Endothelial cell (in vitro differentiated cells): ENCODE data around the gene LRP2. TPM values are rescaled to one million over a fixed set of nuclear protein-coding genes. Genes with fewer than 3 reads are reported as not detected.

ENCODE experiments used
- DNase-seq: peaks from one replicate; pipeline ENCODE4 v3.0.0; 2021; ENCODE audit warnings: low spot score
- H3K27ac Mint-ChIP-seq: one replicate; pipeline ENCODE4 v1.8.0; 2021; ENCODE audit warnings: mixed read lengths, inconsistent platforms; ENCODE audit not compliant: unreplicated experiment
- H3K27me3 Mint-ChIP-seq: one replicate; pipeline ENCODE4 v1.8.0; 2021; ENCODE audit warnings: mild to moderate bottlenecking, moderate library complexity, mixed read lengths, inconsistent platforms; ENCODE audit not compliant: unreplicated experiment
- H3K36me3 Mint-ChIP-seq: one replicate; pipeline ENCODE4 v1.8.0; 2021; ENCODE audit warnings: mild to moderate bottlenecking, low read depth, mixed read lengths, inconsistent platforms; ENCODE audit not compliant: unreplicated experiment
- H3K4me1 Mint-ChIP-seq: one replicate; pipeline ENCODE4 v1.8.0; 2021; ENCODE audit warnings: mild to moderate bottlenecking, mixed read lengths, inconsistent platforms; ENCODE audit not compliant: unreplicated experiment
- H3K4me3 Mint-ChIP-seq: one replicate; pipeline ENCODE4 v1.8.0; 2021; ENCODE audit warnings: mild to moderate bottlenecking, mixed read lengths, inconsistent platforms; ENCODE audit not compliant: unreplicated experiment
- H3K9me3 Mint-ChIP-seq: one replicate; pipeline ENCODE4 v1.8.0; 2021; ENCODE audit warnings: mixed read lengths, inconsistent platforms; ENCODE audit not compliant: unreplicated experiment
- total RNA-seq: library from RNA; stranded (reverse); fragmentation: NEBNext Ultra II Directional; extraction: Animal tissue kit (Norgen Biotek cat#: 25700); gene quantifications from one replicate; pipeline ENCODE4 v1.2.1, GENCODE V29; 2021; ENCODE audit not compliant: unreplicated experiment
- TF ChIP-seq, protein P1 (sequence below): fragments of 200-600 bp; sonication (generic); IDR thresholded peaks from one replicate; pipeline ENCODE4 v1.5.0; 2021; ENCODE audit warnings: antibody characterized with exemption; ENCODE audit not compliant: unreplicated experiment

The LRP2 gene
- total RNA-seq, 1 donor from 2014 or later = 0.23 TPM

DNA sequence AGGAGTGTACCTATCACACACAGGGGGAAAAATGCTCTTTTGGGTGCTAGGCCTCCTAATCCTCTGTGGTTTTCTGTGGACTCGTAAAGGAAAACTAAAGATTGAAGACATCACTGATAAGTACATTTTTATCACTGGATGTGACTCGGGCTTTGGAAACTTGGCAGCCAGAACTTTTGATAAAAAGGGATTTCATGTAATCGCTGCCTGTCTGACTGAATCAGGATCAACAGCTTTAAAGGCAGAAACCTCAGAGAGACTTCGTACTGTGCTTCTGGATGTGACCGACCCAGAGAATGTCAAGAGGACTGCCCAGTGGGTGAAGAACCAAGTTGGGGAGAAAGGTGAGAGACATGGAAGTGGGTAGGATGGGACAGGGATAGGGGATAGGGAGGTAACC is 280.8 kb downstream of the LRP2 start:
- DNase-seq = no peak
- Mint-ChIP-seq H3K27ac (no peak overlapping the region), H3K9me3 (no peaks in the 10 kb centered on the region), H3K27me3 (no peaks in the 10 kb centered on the region), H3K4me3 (no peak overlapping the region), H3K36me3 (no peaks in the 10 kb centered on the region), H3K4me1 (peaks cover 3% of the 10 kb centered on the region)
- TF ChIP-seq, protein P1, sequence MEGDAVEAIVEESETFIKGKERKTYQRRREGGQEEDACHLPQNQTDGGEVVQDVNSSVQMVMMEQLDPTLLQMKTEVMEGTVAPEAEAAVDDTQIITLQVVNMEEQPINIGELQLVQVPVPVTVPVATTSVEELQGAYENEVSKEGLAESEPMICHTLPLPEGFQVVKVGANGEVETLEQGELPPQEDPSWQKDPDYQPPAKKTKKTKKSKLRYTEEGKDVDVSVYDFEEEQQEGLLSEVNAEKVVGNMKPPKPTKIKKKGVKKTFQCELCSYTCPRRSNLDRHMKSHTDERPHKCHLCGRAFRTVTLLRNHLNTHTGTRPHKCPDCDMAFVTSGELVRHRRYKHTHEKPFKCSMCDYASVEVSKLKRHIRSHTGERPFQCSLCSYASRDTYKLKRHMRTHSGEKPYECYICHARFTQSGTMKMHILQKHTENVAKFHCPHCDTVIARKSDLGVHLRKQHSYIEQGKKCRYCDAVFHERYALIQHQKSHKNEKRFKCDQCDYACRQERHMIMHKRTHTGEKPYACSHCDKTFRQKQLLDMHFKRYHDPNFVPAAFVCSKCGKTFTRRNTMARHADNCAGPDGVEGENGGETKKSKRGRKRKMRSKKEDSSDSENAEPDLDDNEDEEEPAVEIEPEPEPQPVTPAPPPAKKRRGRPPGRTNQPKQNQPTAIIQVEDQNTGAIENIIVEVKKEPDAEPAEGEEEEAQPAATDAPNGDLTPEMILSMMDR = no peak

DNA sequence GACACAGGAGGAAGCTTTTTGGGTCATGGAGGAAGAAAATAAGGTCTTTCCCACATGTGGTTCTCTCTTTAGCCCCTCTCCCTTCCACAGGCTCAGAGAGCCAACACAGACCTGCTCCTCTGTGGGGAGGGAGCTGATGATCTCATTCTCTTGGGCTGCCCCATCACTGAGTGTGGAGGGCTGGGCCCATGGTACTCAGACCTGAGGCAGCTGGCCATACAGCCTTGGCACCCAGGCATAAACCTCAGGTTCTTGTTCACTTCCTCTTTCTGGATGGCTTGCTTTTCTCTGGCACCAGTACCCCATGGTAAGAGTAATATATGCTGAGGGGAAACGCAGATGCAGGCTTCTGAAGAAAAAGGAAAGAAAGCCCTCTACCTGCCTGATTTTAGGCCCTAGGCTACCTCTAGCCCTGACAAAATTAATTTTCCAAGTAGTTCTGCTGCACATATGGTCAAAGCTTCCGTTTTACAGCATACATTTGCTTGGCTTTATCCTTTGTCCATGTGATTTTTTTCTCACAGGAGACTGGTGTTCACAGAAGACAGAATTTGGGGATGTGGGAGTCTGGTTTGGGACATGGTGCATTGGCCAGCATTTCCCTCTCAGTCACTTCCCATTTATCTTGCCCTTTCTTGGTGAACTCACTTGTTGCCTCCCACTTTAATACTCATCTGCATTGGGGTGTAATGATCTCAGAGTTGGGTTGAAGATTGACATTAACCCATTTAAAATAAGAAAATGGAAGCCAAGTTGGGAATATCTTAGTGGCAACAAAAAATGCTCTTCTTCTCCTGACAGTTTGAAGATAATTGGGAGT is 281.9 kb downstream of the LRP2 start:
- Mint-ChIP-seq H3K4me3 (no peak overlapping the region), H3K4me1 (peaks cover 3% of the 10 kb centered on the region)

GRCh38 chr2:169077674-169078240 is 284.6 kb downstream of the LRP2 start:
- H3K27me3 Mint-ChIP-seq = no peaks in the 10 kb centered on the region
- no peaks in the 10 kb centered on the region for H3K9me3 Mint-ChIP-seq
- H3K4me1 Mint-ChIP-seq = no peaks in the 10 kb centered on the region
- no peak overlapping the region for H3K27ac Mint-ChIP-seq
- no peak for DNase-seq
- TF ChIP-seq, protein P1 = no peak
- H3K36me3 Mint-ChIP-seq = no peaks in the 10 kb centered on the region
- no peak overlapping the region for H3K4me3 Mint-ChIP-seq

More for the DNA sequence above, 281.9 kb downstream of the LRP2 start:
- Mint-ChIP-seq H3K36me3 (no peaks in the 10 kb centered on the region), H3K9me3 (no peaks in the 10 kb centered on the region), H3K27ac (no peak overlapping the region), H3K27me3 (no peaks in the 10 kb centered on the region)
- TF ChIP-seq, protein P1 = no peak
- no peak for DNase-seq

Other genes with a start within 250 kb of the LRP2 start
- gene BBS5, start 117.0 kb upstream of the LRP2 start, total RNA-seq = 3.2 TPM
- 0.10 TPM for gene KLHL41, start 147.2 kb upstream of the LRP2 start, total RNA-seq
- gene FASTKD1, start 211.3 kb upstream of the LRP2 start, total RNA-seq = 33.7 TPM
- gene PPIG, start 221.8 kb upstream of the LRP2 start, total RNA-seq = 50.8 TPM